Measurements from ENCODE around the gene ROBO4.

ROBO4 gene

DNA sequence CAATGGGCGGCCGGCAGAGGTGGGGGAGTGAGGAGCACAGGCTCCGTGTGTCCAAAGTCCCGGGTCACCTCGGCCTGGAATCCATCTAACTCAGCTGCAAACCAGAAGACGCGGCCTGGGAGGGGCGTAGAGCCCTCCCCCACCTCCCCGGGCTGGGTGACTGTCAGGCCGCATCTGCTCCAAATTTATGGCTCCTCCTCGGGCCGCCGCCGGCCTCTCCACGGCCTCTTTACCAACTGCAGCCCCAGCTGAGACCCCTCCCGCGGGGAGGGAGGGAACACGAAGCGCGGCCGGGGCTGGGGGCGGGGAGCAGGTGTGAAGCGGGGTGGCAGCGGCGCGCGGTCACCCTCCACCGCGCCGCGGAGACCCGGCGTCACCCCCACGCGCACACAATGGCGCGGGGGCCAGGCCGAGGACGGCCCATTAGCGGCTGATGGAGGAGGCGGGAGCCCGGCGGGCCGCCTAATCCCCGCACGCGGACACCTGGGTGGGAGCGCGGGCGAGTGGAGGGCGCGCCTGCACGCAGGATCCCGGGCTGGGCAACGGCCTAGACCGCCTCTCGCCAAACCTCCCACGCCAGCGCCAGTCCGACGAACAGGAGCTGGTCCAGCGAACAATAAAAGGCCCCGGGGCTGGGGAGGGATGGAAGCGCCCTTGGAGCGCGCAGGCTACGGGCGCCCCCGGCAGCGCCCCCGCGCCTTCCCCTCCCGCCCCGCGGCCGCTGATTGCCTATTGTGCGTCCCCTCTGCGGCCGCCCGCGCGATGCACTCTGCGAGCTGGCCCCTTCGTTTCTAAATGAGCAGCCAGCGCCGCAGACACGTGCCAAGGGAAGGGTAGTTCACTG, 58.3 kb downstream of the ROBO4 start:
- DNase-seq: no peak

GRCh38 chr11:124838805-124839127, 58.9 kb downstream of the ROBO4 start:
- no peak for DNase-seq

DNA sequence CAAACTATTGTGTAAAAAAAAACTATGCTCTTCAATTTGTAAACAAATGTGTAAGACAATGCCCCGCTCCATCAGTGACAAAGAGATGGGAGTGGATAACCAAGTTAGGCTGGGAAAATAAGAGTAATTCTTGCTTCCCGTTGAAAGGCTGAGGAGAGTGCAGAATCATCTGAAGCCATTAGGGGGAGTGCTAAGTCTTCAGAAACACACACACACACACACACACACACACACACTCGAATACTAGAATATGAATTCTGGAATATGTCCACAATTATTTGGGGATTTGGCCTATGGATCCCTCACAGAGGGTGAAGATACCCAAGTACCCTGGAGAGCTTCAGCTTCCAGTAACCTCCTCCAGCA, 60.2 kb downstream of the ROBO4 start:
- no peak for DNase-seq

DNA sequence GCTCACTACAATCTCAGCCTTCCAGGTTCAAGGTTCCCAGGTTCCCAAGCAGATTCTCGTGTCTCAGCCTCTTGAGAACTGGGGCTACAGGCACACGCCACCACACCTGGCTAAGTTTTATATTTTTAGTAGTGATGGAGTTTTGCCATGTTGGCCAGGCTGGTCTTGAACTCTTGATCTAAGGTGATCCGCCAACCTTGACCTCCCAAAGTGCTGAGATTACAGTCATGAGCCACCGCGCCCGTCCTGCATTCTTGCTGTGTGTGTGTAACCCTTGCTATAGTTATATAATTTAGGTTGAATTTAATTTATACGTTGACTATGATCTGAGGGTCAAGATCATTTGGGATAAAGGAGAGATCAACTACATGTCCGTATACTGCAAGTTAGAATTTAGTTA, 61.7 kb downstream of the ROBO4 start:
- no peak for DNase-seq

- no peak for DNase-seq
These were observed 63.0 kb downstream of the ROBO4 start for GRCh38 chr11:124834526-124835180.
